SH-SY5Y (cell line): ENCODE data around the gene RETREG1.

Source experiments
- GATA2 ChIP-seq: IDR thresholded peaks from 2 replicates; pipeline ENCODE4 v1.6.1; 2011; ENCODE audit warnings: mild to moderate bottlenecking, low read depth, low read length
- GATA3 ChIP-seq: IDR thresholded peaks from 2 replicates; pipeline ENCODE4 v1.6.1; 2011; ENCODE audit warnings: low read depth, mild to moderate bottlenecking, low read length, moderate library complexity

GRCh38 chr5:16477541-16477940 is 139.3 kb downstream of the RETREG1 start:
- TF ChIP-seq GATA2 (no peak), GATA3 (no peak)
